ENCODE data around the gene CDC42BPB.
A peak's percentile ranks its signal among the peaks of the same experiment; 100 is the strongest.
"Not testable (repeated sequence)": the region's sequence is repeated elsewhere in the genome, so short reads cannot be mapped to it uniquely, and the experiment has no call there.

Gene CDC42BPB

DNA sequence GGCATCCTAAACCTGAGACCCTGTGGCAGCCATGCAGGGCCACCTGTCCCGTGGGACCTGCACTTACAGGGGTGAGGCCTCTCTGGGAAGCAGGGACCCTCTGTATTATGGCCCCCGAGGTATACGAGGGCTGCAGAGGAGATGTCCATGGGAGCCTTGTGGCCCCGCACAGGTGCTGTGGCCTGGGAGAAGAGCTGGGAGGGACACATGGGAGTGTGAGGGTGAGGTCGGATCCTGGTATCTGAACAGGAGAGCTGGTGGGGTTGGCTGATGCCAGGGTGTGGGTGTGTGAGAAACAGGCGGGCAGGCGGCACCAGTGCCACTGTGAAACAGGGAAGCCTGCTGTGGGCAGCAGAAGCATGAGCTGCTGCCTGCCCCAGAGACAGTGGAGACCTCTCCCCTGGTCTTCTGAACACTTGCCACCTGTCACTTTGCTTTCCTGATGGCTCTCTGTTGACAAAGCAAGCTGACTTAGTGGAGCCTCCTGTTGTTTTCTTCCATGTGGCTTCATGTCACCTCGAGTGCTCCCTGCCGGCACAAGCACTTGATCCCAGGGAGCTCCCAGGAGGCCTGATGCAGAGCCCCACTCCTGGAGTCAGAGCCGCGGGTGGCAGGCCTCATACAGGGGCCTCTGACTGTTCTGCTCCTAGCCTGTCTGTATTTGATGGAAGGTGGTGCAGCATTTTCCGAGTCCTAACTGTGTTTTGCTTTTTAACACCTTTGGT, 154.7 kb downstream of the CDC42BPB start:
- DNase-seq, result no peak

DNA sequence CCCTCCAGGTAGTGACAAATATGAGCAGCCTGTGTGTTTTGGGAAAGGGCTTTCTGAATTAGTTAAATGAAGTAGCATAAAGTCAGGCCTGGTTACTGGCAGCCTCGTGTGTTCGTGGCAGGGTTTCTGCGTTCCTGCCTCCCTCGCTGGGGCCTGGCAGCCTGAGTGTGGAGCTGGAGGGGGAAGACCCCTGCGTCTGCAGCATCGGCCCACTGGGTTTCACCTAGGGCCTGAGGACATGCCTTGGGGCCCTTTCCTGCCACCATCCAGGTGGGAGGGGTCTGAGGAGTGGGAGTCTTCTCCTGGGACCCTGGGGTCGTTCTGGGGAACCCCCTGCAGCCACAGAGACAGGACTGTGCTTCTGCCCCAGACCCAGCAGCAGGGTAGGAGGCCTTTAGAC, 155.3 kb downstream of the CDC42BPB start:
- no peak for DNase-seq

- no peak for DNase-seq
These were observed 155.7 kb downstream of the CDC42BPB start for GRCh38 chr14:102901633-102902032.

- DNase-seq, result no peak
These were observed 156.4 kb downstream of the CDC42BPB start for GRCh38 chr14:102900631-102901571.

GRCh38 chr14:102899516-102899900, 157.8 kb downstream of the CDC42BPB start:
- no peak for DNase-seq

DNA sequence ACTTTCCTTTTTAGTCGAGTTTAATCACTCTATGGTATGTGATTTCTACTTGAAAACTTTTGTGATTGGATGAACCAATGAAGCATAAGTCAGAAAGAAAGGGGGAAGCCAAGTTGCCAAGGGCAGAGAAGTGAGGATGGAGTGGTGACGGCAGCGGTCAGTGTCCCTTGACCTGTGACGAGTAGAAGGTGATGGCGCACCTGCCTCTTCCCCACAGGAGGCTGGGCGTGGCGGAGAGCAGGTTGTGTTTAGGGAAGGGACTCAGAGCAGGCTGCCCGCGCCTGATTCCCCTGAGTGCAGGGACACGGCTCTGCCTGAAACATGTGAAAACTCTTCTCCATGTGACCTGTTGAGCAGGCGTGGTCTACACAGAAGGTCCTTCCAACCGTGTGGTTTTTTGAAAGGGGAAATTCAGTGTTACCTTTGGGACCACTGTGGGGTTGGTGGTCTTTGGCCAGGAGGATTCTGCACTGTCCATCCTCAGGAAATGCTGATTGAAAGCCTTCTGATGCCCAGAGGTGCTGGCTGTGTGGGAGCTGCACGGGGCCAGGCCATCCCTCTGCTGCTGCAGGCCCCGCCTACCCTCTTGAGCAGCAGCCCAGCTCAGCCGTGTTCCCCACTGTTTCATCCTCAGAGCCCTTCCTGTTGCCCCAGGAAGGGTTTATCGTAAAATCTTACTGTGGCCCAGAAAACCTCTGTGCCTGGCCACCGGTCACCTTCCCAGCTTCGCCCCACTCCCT, 158.4 kb downstream of the CDC42BPB start:
- no peak for DNase-seq

- DNase-seq, result no peak
These were observed 159.1 kb downstream of the CDC42BPB start for GRCh38 chr14:102898298-102898697.

- DNase-seq, result no peak
These were observed 159.9 kb downstream of the CDC42BPB start for GRCh38 chr14:102897299-102898027.

DNA sequence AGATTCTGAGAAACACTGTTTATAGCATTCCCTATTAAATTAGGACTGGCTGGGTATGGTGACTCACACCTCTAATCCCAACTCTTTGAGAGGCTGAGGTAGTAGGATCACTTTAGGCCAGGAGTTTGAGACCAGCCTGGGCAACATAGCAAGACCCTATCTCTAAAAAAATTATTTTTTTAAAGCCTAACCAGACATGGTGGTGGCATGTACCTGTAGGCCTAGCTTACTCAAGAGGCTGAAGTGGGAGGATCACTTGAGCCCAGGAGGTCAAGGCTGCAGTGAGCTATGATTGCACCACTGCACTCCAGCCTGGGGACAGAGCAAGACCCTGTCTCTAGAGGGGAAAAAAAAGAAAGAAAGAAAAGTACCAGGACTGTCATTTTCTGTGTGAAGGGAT, 160.6 kb downstream of the CDC42BPB start:
- not testable (repeated sequence) for DNase-seq

GRCh38 chr14:102893452-102893851, 163.9 kb downstream of the CDC42BPB start:
- peak in 6 of 51 donors; percentile 14 to 29 (median 17) for DNase-seq

DNA sequence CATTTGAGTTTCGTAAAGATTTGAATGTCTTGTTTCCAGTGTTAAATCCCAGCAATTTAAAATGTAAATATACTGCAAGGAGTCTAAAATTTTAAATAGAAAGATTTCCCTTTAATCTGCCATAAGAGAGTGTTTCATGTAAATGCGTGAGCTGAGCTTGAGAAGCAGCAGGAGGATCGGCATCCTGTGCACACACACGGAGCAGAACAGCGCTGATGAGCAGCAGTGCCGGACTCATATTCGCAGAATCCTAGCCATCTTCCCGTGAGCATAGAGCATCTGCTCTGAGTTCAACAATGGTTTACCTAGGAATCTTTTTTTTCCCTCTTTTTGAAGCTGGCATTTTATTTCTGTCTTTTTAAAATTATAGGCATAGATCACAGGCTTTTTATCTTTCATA, 164.7 kb downstream of the CDC42BPB start:
- no peak for DNase-seq

- DNase-seq, result no peak
These were observed 165.8 kb downstream of the CDC42BPB start for GRCh38 chr14:102891556-102891955.

DNA sequence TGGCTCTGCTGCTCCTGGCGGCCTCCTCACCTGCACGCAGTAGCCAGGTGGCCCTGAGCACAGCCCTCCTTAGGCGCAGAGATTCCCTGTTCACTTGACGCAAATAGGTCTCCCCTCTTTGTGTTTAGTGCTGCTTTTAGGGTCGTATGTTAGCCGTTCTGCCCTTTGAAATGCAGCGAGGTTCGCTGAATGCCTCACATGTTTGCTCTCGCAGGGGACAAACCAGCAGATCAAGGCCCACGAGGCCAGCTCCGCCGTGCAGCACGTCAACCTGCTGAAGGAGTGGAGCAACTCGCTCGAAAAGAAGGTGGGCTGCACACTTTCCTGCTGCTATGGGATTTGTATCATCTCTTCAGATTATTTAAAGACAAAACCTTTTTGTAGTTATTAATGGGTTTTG, 166.2 kb downstream of the CDC42BPB start:
- no peak for DNase-seq

DNA sequence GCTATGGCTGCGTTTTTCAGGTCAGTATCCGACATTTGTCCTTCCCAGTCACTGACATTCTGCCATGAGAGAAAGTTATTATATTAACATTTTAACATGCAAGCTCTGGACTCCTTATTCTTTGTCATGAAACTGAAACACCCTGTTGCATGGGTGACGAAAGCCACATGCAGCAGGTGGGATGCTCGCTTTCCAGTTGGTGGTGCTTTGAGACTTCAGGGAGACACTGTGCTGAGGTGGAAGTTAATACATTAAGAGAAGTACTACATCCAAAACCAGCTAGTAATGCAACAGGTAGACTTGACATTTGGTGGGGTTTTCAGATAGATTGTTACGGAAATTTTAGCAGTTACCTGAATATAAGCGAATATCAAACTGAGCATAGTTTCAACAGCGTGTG, 167.7 kb downstream of the CDC42BPB start:
- no peak for DNase-seq

DNA sequence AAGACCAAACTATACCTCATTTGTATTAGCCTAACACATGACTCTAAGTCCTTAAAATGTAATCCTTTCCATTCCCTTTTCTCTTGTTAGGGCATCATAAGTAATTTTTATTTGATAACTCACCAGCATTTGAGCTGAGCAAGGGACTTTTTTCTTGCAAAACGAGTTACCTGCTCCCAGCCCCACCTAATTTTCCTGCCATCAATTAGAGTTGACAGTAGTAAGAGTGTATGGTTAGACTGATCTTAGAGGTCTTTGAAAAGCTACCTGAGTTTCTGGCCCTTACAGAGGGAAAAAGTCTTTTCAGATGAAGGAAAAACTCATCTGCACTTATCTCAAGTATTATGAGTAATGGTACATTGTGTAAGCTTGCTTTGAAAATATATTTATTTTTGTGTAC, 168.6 kb downstream of the CDC42BPB start:
- DNase-seq, result no peak

GRCh38 chr14:102885737-102886447, 171.5 kb downstream of the CDC42BPB start:
- DNase-seq, result no peak

- no peak for DNase-seq
These were observed 173.8 kb downstream of the CDC42BPB start for GRCh38 chr14:102883554-102883953.

- DNase-seq, result no peak
These were observed 174.2 kb downstream of the CDC42BPB start for GRCh38 chr14:102883089-102883541.

Measured in hypothalamus (tissue), 51 donors.